Esophagus (tissue), 2 donors: ENCODE data around the gene DFFA. TPM values are rescaled to one million over a fixed set of nuclear protein-coding genes. Genes with fewer than 3 reads are reported as not detected.

ENCODE experiments used
- H3K27ac ChIP-seq, 2 donors: one replicate each; pipeline ENCODE4 v1.5.1; 2013; ENCODE audit warnings: low read depth in 2 of 2, mild to moderate bottlenecking in 2 of 2, inconsistent platforms in 1 of 2, low read length in 1 of 2, moderate library complexity in 1 of 2
- H3K27me3 ChIP-seq, 2 donors: one replicate each; pipeline ENCODE4 v1.6.1; 2013; ENCODE audit warnings: low read length in 2 of 2, control low read depth in 1 of 2, mild to moderate bottlenecking in 1 of 2; ENCODE audit not compliant: insufficient read depth in 2 of 2, control insufficient read depth in 1 of 2
- H3K36me3 ChIP-seq, 2 donors: one replicate each; pipeline ENCODE4 v1.6.1; 2013; ENCODE audit warnings: low read length in 1 of 2; ENCODE audit not compliant: control insufficient read depth in 2 of 2, insufficient read depth in 2 of 2
- H3K4me1 ChIP-seq, 2 donors: one replicate each; pipeline ENCODE4 v1.6.1; 2013; ENCODE audit warnings: low read length in 1 of 2; ENCODE audit not compliant: control insufficient read depth in 2 of 2, insufficient read depth in 2 of 2
- H3K4me3 ChIP-seq, 2 donors: one replicate each; pipeline ENCODE4 v1.5.1; 2013; ENCODE audit warnings: low read length in 2 of 2, mild to moderate bottlenecking in 2 of 2, low read depth in 1 of 2, moderate library complexity in 1 of 2
- H3K9me3 ChIP-seq, 2 donors: one replicate each; pipeline ENCODE4 v1.6.1; 2013; ENCODE audit warnings: mild to moderate bottlenecking in 2 of 2, low read depth in 1 of 2, low read length in 1 of 2, moderate library complexity in 1 of 2; ENCODE audit not compliant: control insufficient read depth in 2 of 2, insufficient read depth in 1 of 2
- WGBS, 2 donors: extraction: QIAGEN DNeasy Blood & Tissue Kit; methylation state at CpG; one replicate each; pipeline ENCODE4 v1.1.7; 2013; 5-methylcytosine and 5-hydroxymethylcytosine counted together
- polyA plus RNA-seq, 2 donors: library from polyadenylated mRNA; stranded (reverse); fragments of 200-250 nt; gene quantifications; one replicate each; pipeline ENCODE4 v1.2.3, GENCODE V29; 2013
- donor health status: healthy with polysubstance abuse.
- donor health status: Bipolar disorder and iron deficiency.

DFFA gene
- polyA plus RNA-seq = 10 to 100 TPM; 11.2 to 20.0 TPM

- no peaks in the 10 kb centered on the region for H3K9me3 ChIP-seq
- peaks cover 0 to 3% of the 10 kb centered on the region in 2 donors for H3K4me1 ChIP-seq
- peak within 1 kb of the TSS; percentile 64 to 86 for H3K4me3 ChIP-seq
- peaks cover 0 to 11% of the 10 kb centered on the region in 2 donors for H3K36me3 ChIP-seq
- H3K27me3 ChIP-seq = no peaks in the 10 kb centered on the region
- 1% methylated on average over 59 of the region's 59 CpGs for WGBS, 2 donors
- peak within 1 kb of the TSS; percentile 69 to 82 for H3K27ac ChIP-seq
Measured at GRCh38 chr1:10472220-10473144, at the start of gene DFFA. DFFA (minus strand) TSS chr1:10472529; CDS start chr1:10472458, 71 bp downstream.

DNA sequence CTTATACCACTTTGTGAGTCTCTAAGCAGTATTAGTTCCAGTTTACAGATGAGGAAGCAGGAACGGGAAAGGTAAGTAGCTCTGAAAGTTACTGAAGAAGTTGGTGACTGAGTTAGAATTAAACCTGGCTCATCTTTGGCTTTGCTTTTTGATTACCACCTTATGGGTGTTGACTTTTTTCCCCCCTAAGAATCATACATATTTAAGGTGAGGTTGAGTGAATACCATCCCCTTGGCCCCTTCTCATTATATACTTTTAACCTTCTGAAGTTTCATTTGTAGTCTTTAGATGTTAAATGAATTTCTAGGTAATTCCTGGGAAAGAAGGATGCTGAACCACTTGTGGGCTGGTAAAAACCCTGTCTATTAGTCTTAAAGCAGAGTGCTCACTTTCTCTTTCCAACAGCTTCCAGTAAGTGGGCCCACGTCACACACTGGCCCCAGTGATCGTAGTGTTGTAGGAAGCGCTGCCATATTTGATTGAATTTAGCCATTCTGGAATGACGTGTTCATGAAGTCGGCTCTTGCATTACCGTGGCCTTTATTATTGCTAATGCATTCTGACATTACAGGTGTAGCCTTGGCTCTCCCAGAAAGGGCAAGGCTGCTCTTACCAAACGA, 49.3 kb upstream of the DFFA start:
- H3K4me1 ChIP-seq = peaks cover 8 to 9% of the 10 kb centered on the region in 2 donors

GRCh38 chr1:10520952-10521351, 48.6 kb upstream of the DFFA start:
- Histone ChIP-seq H3K27ac (no peak overlapping the region), H3K9me3 (no peaks in the 10 kb centered on the region), H3K4me3 (no peak overlapping the region), H3K36me3 (no peaks in the 10 kb centered on the region), H3K4me1 (peaks cover 8 to 9% of the 10 kb centered on the region in 2 donors), H3K27me3 (no peaks in the 10 kb centered on the region)
- WGBS, 2 donors = 91 to 94% methylated on average over 1 of the region's 1 CpG

More for the DNA sequence above, 49.3 kb upstream of the DFFA start:
- no peaks in the 10 kb centered on the region for H3K27me3 ChIP-seq
- H3K36me3 ChIP-seq = no peaks in the 10 kb centered on the region
- H3K4me3 ChIP-seq = no peak overlapping the region
- H3K27ac ChIP-seq = no peak overlapping the region
- WGBS, 2 donors = 88 to 92% methylated on average over 8 of the region's 8 CpGs
- no peaks in the 10 kb centered on the region for H3K9me3 ChIP-seq

GRCh38 chr1:10520497-10520896, 48.2 kb upstream of the DFFA start:
- 93 to 95% methylated on average over 6 of the region's 6 CpGs for WGBS, 2 donors
- no peaks in the 10 kb centered on the region for H3K36me3 ChIP-seq
- H3K9me3 ChIP-seq = no peaks in the 10 kb centered on the region
- no peak overlapping the region for H3K27ac ChIP-seq
- H3K27me3 ChIP-seq = no peaks in the 10 kb centered on the region
- H3K4me1 ChIP-seq = peaks cover 8 to 9% of the 10 kb centered on the region in 2 donors
- no peak overlapping the region for H3K4me3 ChIP-seq

GRCh38 chr1:10519016-10519417, 46.7 kb upstream of the DFFA start:
- Histone ChIP-seq H3K36me3 (no peaks in the 10 kb centered on the region), H3K4me1 (peaks cover 9 to 10% of the 10 kb centered on the region in 2 donors), H3K27me3 (no peaks in the 10 kb centered on the region), H3K27ac (peak overlapping the region in 1 of 2 donors; percentile 55), H3K4me3 (no peak overlapping the region), H3K9me3 (no peaks in the 10 kb centered on the region)
- 49 to 50% methylated on average over 7 of the region's 7 CpGs for WGBS, 2 donors

- Histone ChIP-seq H3K27ac (peak overlapping the region in 1 of 2 donors; percentile 37), H3K4me1 (peaks cover 9 to 10% of the 10 kb centered on the region in 2 donors), H3K4me3 (no peak overlapping the region), H3K27me3 (no peaks in the 10 kb centered on the region), H3K36me3 (no peaks in the 10 kb centered on the region), H3K9me3 (no peaks in the 10 kb centered on the region)
- WGBS, 2 donors = 57 to 67% methylated on average over 2 of the region's 2 CpGs
Measured at GRCh38 chr1:10517677-10517982, 45.3 kb upstream of the DFFA start.

DNA sequence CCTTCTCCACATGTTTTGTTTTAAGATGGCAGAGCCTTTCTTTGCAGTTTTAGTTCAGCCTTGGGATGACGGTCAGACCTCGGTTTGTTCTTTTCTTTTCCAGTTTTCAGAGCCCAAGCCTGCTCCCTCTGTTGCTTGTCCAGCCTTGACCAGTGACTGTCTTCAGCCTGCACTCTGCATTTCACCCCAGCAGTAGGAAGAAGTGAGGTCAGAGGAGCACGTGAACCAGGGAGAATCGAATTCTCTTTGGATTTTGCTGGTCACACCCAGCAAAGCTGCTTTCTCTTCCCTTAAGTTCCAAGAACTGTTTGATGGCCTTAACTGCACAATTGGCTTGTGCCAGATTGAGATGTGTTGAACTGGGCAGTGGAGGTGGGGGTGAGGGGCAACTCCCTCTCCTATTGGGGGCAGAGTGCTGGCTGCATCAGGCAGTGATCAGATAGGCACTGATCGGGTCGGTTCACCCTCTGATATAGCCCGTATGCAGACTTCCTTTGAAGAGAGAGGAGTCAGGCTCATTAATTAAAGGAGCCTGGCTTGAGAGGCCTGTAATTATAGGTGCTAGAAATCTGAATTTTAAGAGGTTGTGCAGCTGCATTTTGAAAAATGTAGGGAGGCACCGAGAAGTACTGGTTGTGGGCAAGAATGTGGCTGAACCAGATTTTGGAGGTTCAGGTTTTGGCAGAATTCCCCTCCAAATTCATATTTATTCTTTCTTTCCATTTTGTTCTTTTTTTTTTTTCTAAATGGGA, 44.8 kb upstream of the DFFA start:
- no peak overlapping the region for H3K4me3 ChIP-seq
- peaks cover 9 to 10% of the 10 kb centered on the region in 2 donors for H3K4me1 ChIP-seq
- 49 to 60% methylated on average over 8 of the region's 8 CpGs for whole genome bisulfite sequencing, 2 donors
- H3K36me3 ChIP-seq = no peaks in the 10 kb centered on the region
- H3K9me3 ChIP-seq = no peaks in the 10 kb centered on the region
- no peaks in the 10 kb centered on the region for H3K27me3 ChIP-seq
- peak overlapping the region; percentile 32 to 85 for H3K27ac ChIP-seq

GRCh38 chr1:10515976-10516750, 43.8 kb upstream of the DFFA start:
- H3K4me1 ChIP-seq = peaks cover 9 to 11% of the 10 kb centered on the region in 2 donors
- H3K27me3 ChIP-seq = no peaks in the 10 kb centered on the region
- H3K36me3 ChIP-seq = no peaks in the 10 kb centered on the region
- peak overlapping the region; percentile 32 to 85 for H3K27ac ChIP-seq
- no peak overlapping the region for H3K4me3 ChIP-seq
- WGBS, 2 donors = 58 to 61% methylated on average over 6 of the region's 6 CpGs
- H3K9me3 ChIP-seq = no peaks in the 10 kb centered on the region
